ENCODE data around the gene PGLYRP4. TPM values are rescaled to one million over a fixed set of nuclear protein-coding genes. Genes with fewer than 3 reads are reported as not detected.
A peak's percentile ranks its signal among the peaks of the same experiment; 100 is the strongest.

The PGLYRP4 gene
- polyA plus RNA-seq, 3 donors = not detected

DNA sequence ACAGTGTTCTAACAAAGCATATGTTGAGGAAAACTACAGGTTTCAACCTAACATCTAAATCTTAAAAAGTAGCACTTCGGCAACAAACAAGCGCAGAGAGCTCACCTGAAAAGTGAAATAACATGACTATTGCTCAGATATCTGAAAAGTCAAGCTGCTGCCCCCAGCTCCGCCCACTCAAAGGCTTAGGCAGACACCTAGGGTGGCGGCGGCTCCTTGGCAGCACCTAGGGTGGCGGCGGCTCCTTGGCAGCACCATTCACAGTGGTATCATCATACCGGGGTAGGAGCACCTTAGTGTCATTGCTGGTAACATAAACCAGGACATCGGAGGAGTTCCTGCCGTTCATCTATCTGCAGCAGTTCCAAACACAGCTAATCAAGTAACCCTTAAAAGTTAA is 30.9 kb upstream of the PGLYRP4 start:
- no peak for DNase-seq (ENCODE audit: low read depth in 3 of 3, low spot score in 2 of 3)

DNA sequence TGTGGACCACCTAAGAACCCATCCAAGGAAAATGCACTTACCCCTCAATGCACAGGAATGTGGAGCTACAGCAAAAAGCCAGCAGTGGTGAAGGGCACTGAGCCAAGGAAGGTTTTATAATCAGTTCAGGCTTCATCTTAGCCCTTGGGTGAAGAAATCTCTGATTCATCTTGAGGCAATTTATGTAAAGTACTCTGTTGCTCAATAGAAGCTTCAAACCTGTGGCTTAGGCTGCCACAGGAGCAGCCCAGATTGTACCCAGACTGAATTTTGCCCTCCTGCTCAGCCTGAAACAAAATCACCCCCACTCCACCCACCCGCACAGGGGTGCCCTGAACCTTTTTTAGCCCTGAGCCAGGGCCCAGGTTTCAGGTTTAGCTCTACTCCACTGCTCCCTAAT is 26.9 kb upstream of the PGLYRP4 start, which contains the start of gene S100A12:
TSS of gene S100A12 (minus strand) at position 111 of the 400 bp plus-strand sequence. CDS start 1,029 bp downstream, outside the sequence.
- no peak for DNase-seq (ENCODE audit: low read depth in 3 of 3, low spot score in 2 of 3)

DNA sequence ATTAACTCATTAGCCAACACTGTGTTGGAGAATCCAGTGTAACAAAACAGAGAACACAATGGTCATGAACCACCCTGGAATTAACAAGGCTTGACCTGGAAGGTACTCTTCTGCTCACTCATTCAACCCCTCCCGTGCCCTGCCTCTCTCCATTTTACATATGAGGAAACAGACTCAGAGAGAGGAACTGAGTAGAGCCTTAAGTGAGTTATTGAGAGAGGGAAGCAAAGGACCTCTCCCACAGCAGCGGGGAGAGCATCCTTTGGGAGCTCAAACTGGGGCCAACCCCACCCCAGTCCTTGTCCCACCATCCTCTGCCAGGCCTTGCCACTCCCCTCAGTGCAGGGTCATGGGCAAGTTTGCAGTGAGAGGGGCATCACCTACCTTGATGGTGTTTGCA is 25.4 kb upstream of the PGLYRP4 start:
- DNase-seq (ENCODE audit: low read depth in 3 of 3, low spot score in 2 of 3) = no peak

DNA sequence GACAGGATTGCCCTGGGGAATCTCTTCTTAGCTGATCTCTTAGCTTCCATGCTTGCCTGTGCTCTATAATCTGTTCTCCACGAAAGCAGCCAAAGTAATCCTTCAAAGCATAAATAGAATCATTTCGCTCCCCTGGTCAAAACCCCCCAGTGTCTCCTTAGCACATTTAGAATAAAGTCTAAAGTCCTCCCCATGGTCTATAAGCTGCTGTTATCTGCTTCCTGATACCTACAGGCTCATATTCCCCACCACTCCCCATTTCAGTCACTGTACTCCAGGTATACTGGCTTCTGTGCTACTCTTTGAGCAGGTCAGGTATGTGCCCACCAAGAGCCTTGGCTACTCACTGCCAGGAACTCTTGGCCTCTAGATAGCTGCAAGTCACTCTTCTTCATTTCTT is 23.9 kb upstream of the PGLYRP4 start:
- no peak for DNase-seq (ENCODE audit: low read depth in 3 of 3, low spot score in 2 of 3)

DNA sequence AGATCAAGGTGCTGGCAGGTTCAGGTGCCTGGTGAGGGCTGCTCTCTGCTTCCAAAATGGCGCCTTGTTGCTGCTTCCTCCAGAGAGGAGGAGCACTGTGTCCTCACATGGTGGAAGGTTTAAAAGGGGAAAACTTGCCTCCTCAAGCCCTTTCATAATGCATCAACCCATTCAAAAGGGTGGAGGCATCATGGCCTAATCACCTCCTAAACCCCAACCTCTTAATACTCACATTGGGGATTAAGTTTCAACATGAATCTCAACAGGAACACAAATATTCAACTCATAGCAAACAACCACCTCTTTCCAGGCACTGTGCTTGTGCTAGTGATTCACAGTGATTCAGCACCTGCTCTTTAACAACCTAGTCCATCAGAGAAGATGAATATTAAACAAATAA is 22.6 kb upstream of the PGLYRP4 start:
- DNase-seq (ENCODE audit: low read depth in 3 of 3, low spot score in 2 of 3) = no peak

DNA sequence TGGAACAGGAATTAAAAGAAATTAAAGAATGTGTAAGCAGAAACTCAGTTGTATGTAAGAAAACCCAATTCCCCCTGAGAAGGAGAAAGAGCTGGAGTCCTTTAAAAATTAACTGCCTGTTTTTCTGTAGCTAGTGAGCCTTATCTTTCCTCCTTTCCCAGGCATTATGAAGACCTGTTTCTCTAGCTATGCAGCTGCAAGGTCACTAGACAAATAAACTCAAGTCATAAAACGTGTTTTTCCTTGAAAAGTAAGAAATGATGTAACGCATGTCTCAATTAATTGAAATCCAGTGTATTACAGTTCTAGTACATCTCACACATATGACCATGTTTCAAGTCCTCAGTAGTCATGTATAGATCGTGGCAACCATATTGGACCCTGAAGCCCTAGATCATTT is 21.5 kb upstream of the PGLYRP4 start:
- DNase-seq (ENCODE audit: low read depth in 3 of 3, low spot score in 2 of 3) = no peak

DNA sequence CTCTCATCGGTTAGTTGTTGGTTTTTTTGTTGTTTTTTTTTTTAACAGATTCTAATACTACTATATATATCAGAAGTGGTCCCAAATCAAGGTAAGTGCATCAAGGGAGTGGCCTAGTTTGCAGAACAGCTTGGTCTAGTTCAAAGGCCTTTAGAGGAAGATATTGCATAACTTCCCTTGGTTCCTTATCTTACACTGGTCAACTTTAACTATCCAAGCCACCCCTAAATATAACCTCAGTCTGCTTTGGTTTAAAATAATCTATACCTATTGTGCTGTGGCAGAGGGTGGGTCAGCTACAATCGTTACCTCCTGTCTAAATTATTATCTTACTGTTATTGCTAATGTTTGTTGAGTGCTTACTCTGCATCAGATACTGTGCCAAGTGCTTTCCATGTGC is 19.9 kb upstream of the PGLYRP4 start:
- no peak for DNase-seq (ENCODE audit: low read depth in 3 of 3, low spot score in 2 of 3)

DNA sequence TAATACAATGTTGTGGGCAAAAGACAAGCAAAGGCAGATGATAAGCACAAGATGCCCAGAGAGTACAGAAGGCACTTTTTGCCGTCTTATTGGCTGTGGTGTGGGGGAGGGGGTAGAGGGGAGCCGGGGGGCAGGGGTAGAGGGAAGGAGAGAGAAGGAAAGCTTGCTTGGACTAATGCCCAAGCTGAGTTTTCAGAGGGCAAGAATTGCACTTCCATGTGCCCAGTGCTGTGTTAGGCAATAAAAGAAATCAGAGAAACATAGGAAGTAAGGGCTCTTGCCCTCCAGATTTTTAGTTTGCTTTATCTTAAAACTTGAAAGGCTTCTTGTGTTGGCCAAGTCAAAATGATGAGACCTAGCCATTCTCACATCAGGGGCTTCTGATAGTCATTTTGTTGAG is 18.4 kb upstream of the PGLYRP4 start:
- no peak for DNase-seq (ENCODE audit: low read depth in 3 of 3, low spot score in 2 of 3)

DNA sequence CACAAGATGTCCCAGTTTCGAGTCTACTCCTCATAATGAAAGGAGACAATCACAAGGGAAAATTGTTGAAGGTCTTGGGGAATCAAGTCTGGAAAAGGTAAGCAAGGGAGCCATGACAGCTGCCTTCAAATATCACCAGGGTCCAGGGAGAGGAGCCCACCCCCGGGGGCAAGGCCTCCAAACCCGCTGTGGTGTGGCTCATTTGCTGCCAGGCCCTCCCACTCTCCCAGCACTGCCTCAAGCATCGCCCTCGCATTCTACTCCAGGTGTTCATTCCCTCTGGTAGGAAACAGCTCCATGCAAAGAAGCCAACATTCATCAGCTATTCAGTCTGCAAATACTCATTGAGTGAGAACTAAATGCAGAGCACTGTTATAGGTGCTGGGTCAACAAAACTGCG is 17.6 kb upstream of the PGLYRP4 start:
- no peak for DNase-seq (ENCODE audit: low read depth in 3 of 3, low spot score in 2 of 3)

DNA sequence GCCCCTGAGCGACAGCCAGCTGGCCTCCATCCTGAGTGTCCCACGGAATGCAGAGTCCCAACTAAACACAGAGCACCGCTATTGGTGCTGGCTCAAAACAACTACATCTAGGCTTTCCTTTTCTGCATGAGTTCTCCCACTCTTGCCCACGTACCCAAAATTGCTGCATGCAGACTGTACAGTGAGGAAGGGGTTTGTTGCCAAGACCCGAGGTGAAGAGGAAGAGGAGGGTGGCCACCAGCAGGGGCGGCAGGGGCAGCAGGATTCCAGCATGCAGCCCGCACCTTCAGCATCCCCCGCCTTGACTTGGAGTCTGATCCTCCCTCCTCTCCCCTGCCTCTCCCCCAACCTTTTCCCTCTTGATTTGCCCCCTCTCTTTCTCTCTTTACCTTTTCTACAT is 17.1 kb upstream of the PGLYRP4 start:
- no peak for DNase-seq (ENCODE audit: low read depth in 3 of 3, low spot score in 2 of 3)

DNA sequence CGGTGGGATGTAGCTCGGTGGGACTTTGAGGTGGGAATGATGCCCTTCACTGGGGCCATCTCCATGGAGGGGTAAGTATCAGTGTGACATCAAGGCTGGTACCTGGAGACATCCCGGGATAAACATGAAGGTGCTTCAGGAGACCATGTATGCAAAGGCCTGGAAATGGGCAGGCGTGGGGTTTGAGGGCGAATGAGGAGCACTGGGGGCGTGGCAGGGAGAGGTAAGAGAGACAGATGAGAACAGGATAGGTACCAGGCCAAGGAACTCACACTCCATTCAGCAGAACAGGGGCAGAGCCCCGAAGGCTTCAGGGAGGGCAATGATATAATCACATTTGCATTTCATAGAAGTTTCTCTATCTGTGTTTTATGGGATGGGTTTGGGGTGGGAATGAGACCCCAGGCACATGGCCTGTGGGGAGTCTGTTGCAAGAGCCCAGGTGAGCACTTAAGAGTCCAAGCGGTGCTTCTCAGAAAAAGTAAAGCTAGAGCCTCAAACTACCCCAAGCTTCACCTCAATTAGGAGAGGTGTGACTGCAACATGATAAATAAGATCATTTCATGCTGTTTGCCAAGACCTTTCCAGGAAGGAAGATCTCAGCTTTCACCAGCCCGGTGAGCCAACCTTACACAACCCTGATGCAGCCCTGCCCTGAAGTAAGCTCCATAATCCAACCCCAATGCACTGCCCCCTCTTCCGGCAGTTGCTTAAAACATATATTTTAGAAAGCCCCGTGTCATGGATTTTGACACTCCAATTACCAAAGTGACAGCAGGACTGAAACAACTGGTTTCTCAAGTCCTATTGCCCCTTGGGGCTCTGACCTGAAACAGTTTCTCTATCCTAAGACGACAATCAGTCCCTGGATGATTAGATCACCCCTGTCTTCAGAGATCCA is 16.4 kb upstream of the PGLYRP4 start:
- DNase-seq (ENCODE audit: low read depth in 3 of 3, low spot score in 2 of 3) = no peak

DNA sequence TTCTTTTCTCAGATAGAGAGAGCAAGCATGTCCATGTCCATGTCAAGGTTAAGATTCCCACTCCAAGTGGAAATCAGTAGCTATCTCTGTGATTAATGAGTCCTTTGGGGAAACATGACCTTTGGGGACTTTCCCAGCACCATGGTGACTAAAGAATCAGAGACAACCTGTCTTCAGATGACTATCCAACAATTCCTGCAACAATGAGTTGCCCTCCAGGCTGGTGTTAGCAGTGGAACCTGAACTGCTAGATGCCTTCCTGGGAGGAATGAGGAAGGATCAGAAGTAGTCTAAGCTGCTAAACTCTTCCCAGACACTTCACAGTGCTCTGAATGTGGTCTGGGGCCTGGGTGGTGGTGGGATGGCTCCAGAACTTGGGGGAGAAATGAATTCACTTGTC is 15.5 kb upstream of the PGLYRP4 start:
- no peak for DNase-seq (ENCODE audit: low read depth in 3 of 3, low spot score in 2 of 3)

DNA sequence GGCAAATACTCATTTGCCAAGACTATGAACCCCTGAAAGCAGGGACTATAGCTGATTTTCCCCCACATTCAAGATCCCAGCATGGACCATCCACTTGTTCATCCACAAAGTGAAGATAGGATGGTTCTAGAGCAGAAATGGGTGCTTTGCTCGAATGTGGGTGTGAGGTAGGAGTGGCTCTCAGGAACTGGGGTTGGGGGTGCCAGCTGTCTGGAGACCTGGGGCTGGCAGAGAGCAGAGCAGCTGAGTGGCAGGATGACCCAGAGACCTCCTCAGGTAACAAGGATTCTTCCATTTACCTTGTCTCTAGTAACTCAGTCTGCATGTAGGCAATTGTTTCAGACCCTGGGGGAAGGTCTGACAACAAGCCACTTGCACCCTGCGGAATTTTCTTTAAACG is 15.0 kb upstream of the PGLYRP4 start:
- DNase-seq (ENCODE audit: low read depth in 3 of 3, low spot score in 2 of 3) = no peak

DNA sequence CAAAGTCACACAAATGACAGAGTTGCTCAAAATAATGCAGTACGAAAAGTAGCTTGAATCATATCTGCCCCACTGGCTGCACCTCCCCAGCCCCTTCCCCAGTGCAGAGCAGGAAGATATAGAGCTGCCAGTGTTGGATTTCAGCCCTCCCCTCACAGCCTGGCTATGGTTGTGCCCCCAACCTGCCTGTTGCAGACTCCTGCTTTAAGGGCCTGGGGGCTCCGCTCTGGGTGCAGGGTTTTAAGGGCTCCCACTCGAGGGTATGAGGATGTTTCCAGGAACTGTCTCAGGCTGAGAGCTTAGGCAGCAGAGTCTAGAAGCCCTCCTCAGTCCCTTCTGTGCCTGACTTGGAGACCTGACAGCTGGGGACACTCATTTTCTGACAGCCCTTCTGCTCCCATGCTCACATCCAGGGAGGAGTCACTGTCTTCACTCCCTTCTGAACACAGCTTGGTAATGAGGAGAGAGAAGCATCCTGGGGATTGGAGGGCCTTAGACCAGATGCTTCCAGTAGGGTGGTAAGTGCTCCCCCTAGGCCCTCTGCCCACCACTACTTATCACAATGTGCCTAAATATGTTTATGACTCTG is 13.6 kb upstream of the PGLYRP4 start:
- DNase-seq (ENCODE audit: low read depth in 3 of 3, low spot score in 2 of 3) = peak; percentile 33 to 64 (median 58)

DNA sequence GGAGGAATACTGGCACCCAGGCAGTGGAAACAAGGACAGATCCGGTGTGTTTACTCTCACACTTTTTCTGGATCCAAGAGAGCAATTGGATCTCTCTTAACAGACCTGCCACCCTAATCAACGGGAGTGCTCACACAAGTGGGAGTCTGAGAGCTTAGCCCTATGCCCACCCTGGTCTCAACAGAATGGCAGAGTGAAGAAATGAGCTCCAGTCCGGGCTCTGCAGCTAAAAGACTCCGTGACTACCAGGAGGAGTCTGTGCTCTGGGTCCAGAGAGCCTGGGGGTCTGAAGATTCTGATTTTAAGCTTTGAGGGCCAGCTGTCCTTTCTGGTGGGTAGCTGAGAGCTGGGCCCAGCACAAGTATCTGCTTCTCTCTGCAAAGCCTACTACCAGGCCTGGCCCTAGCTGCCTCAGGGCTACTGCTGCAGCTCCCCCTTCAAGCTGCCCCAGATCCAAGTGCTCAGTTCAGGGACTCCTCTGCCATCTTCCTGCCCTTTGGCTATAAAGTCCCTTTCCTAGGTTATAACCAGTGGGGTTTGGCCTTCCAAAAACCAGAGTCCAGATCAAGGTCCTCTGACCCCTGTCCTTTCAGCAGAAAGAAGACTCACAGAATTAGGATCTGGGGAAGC is 13.0 kb upstream of the PGLYRP4 start:
- no peak for DNase-seq (ENCODE audit: low read depth in 3 of 3, low spot score in 2 of 3)

DNA sequence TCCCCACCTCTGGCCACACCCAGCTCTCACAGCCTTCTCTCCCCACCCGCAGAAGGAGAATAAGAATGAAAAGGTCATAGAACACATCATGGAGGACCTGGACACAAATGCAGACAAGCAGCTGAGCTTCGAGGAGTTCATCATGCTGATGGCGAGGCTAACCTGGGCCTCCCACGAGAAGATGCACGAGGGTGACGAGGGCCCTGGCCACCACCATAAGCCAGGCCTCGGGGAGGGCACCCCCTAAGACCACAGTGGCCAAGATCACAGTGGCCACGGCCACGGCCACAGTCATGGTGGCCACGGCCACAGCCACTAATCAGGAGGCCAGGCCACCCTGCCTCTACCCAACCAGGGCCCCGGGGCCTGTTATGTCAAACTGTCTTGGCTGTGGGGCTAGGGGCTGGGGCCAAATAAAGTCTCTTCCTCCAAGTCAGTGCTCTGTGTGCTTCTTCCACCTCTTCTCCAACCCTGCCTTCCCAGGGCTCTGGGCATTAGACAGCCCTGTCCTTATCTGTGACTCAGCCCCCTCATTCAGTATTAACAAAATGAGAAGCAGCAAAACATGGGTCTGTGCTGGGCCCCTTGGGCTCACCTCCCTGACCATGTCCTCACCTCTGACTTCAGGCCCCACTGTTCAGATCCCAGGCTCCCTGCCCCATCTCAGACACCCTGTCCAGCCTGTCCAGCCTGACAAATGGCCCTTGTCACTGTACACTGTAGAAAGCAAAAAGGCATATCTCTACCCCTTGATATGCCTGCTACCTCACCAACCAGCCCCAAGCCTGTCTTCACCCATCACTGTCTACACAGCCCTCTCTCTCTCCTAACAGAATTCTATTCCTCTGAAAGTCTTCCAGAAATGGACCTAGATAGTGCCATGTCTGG is 12.2 kb upstream of the PGLYRP4 start:
- DNase-seq (ENCODE audit: low read depth in 3 of 3, low spot score in 2 of 3) = no peak

DNA sequence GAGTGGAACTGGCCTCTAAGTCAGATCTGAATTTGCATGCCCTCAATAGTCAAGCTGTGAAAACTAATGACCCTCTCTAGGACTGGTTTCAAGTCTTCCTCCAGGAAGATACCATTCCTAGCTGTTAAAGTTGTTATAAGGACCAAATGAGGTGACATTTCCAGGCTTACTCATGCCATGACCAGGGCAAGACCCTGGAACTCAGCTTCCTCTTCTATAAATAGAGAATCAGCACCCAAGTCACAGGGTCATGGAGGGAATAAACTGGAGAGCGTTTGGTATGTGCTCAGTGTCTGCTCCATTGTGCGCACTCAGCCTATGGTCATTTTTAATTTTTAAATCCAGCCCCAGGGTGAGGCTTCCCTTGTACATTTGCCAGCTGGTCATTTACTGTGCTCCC is 11.5 kb upstream of the PGLYRP4 start:
- DNase-seq (ENCODE audit: low read depth in 3 of 3, low spot score in 2 of 3) = no peak

DNA sequence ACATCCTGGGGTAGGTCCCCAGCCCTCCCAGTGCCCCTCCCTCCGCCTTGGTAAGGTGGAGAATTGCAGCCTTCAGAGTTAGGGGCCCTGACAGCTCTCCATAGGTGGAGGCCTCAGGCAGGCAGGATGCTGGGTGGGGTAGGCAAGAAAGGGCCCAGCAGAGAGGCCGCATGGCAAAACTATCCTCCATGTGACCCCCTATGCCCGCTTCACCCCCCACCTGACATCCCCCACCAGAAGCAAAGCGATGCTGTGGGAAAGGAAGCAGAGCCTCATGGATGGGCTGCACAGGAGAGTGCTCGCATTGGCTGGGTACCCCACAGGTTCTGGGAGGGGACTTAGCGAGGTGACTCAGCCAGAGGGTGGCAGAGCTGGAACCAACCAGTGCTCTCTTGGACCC is 10.6 kb upstream of the PGLYRP4 start:
- DNase-seq (ENCODE audit: low read depth in 3 of 3, low spot score in 2 of 3) = no peak

DNA sequence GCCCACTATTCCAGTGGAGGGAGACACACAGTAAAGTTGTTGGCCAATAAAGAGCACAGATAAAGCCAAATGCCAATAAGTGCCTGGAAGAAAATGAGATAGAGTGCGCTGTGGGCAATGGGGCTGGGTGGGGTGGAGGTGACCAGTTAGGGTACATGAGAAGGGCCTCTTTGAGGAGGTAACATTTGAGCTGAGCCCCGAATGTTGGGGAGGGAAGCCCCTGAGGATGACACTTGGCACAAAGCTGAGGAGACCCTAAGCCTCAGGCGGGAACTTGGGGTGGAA is 10.0 kb upstream of the PGLYRP4 start:
- no peak for DNase-seq (ENCODE audit: low read depth in 3 of 3, low spot score in 2 of 3)

DNA sequence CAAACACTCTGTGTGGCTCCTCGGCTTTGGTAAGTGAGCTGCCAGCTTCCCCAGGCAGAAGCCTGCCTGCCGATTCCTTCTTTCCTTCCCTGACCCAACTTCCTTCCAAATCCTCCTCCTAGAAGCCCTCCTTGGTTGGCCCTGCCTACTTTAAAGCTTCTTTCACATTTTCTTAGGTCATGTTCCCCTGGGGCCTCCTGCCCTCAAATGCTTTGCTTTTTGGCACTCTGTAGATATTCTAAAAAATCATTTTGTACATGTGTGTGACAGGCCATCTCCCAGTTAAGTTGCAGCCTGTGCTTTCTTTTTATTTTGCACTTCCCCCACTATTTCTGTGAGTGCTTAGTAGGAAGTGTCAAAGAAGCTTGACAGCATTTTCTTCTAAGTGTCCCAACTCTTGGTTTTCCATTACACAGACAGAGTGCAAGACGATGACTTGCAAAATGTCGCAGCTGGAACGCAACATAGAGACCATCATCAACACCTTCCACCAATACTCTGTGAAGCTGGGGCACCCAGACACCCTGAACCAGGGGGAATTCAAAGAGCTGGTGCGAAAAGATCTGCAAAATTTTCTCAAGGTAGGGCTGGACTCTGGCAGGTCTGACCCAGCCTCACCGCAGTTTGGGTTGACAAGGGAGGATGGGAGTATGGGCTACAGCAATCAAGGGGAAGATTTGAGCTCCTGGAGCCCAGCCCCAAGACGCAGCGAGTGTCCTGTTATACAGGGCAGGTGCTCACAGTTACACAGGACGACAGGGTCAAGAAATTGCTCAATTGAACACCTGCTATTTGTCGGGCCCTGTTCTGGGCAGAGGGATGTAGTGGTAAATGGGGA is 9.4 kb upstream of the PGLYRP4 start, which contains the start of gene S100A9:
TSS of gene S100A9 (plus strand) at position 2 of the 838 bp plus-strand sequence. CDS start at position 432, 430 bp downstream.
- no peak for DNase-seq (ENCODE audit: low read depth in 3 of 3, low spot score in 2 of 3)
